HG03159 (cell line): ENCODE data around the gene BCO1.

Experiments used
- ATAC-seq: cut with Tn5 transposase; IDR thresholded peaks from one replicate; pipeline ENCODE4 v1.9.1; 2021; ENCODE audit warnings: mild to moderate bottlenecking, moderate library complexity; ENCODE audit not compliant: unreplicated experiment

BCO1 gene

GRCh38 chr16:81273223-81273950, 34.9 kb downstream of the BCO1 start:
- no peak for ATAC-seq

DNA sequence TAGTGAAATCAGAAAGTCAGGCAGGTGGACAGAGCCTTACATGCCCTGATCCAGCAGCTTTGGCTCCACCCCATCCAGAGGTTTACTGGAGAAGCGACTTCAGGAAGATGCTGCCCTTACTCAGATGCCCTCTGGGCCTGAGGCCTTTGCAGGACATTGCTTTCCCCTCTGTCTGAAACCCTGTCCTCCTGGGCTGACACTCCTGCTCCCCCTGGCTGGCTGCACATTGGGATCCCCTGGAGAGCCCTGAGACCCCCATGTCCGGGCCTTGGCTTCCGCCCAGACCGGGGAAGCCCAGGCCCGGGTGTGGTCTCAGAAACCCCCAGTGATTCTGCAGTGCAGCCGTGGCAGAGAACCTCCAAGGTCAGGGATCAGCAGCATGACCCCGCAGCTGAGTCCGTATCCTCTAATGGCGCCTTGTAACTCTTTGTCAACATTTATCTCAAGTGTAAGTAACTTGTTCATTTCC, 36.6 kb downstream of the BCO1 start:
- no peak for ATAC-seq

DNA sequence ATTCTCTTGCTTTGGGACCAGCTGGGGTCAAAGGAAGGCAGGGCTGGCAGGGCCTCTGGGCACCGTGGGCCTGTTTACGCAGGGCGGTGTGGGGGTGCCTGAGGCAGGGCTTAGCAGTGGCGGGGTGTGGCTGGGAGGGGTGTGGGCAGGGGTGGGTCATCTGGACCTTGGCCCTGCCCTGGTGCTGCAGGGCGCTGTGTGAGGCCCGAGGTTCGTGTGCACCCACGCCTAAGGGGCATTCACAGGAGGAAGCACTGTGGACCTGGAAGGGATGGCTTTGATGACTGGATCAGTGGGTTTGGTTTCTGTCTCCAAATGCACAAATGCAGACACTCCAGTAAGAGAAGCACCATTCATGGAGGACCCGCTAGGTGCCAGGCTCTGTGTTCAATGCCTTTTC, 37.3 kb downstream of the BCO1 start:
- ATAC-seq: no peak

GRCh38 chr16:81276323-81276722, 37.8 kb downstream of the BCO1 start:
- no peak for ATAC-seq

DNA sequence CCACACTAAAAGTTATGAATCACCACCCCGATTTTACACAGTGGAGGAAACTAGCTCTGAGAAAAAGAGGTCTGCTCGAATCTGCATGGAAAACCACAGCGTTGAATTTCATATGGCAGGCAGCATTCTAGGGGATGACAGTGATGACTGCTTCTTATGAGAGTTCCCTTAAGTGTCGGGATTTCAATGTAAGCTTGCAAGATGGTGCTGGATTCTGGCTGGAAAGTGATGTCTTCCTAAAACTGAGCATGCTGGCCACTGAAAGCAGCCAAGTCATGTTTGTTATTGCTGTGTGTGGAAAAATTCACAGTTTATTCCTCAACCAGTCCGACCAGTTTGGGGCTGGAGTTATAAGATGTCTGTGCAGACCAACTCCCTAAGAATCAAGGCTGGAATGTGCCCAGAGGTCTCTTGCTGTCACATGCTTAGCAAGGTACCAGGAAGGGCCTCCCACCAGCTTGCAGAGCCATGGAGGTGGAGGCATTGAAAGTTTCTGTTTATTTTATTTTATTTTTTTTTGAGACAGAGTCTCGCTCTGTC, 39.1 kb downstream of the BCO1 start:
- ATAC-seq: no peak

DNA sequence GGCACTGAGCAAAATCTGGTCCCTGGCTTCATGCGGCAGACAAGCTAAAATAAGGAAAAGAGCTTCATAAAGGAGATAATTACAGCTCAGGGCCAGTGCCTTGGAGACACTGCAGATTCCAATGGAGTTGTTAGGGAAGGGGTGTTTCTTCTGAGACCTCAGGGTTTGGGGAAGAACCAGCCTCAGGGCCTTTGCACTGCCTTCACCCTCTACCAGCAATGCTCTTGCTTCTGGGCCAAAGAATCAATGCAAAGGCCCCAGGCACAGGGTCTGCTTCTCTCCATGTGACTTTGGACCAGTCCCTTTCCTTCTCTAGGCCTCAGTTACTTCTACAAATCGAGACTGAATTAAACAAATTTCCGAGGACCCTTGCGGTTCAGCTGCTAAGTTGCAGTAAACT, 40.0 kb downstream of the BCO1 start:
- no peak for ATAC-seq

- no peak for ATAC-seq
These were observed 40.9 kb downstream of the BCO1 start for GRCh38 chr16:81279392-81279791.

DNA sequence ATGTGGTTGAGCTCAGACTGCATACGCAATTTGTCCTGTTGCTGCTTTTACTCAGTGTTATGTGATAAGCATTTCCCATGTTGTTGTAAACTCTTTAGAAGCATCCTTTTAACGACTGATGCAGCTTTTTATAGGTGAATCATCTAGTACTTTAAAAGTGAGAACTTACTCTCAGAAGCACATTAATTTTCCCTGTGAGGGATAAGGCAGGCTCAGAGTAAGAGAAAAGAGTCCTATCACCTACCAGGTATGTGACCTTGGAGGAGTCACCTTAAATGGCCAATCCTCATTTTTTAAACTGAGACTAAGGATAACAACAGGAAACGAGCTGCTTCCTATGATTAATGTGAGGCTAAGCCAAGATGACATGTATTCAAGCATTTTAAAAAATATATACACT, 41.9 kb downstream of the BCO1 start:
- ATAC-seq: no peak

- ATAC-seq: no peak
These were observed 44.6 kb downstream of the BCO1 start for GRCh38 chr16:81283044-81283443.

GRCh38 chr16:81284995-81285600, 46.6 kb downstream of the BCO1 start:
- no peak for ATAC-seq

DNA sequence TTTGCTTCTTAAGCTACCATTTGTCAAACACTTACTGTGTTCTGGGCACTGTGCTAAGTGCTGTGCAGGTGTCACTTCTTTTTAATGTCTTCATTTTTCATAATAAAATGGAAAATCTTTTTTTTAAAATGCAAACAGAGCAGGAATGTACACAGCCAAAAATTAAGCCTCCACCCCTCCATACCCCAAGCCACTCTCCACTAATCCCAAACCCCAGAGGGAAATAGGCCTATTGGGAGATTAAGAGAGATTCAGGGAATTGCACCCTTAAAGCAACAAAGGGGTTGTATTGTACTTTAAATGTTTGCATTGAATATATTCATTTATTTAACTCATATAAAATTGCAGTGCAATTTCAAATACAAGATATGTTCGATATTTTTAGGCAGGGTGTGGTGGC, 47.7 kb downstream of the BCO1 start:
- ATAC-seq: no peak

DNA sequence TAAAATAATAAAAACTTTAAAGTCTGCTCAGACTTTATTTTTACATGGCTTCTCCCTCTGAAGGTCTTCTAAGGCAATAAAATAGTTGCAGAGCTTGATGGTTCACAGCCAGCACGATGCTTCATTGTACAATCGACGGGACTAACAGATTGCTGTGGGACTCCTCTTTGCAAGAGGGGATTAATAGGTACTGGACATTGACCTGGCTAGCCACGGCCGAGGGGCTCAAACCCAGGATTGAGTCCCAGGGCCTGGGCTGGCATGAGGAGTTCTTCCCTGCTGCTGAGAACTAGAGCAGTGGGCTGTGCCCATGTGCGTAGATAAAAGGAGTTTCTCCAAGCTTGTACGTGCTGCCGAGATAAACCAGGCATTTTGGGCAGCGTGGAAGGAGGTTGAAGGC, 52.6 kb downstream of the BCO1 start:
- ATAC-seq: no peak

DNA sequence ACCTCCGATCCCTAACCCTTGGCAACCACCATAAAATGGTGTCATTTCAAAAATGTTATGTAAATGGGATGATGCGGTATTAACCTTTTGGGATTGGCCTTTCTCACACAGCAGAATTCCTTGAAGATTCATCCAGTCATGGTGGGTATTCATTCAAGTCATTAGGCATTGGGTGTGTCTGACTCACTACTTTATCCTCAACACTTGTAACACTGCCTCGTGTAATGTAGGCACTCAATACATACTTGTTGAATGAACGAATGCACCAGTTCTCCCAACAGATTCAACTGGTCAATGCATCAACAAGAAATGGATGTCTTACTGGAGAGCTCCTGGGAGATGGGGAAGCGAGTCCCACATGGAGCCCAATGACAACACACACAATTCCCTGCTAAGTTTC, 54.4 kb downstream of the BCO1 start:
- ATAC-seq: no peak

DNA sequence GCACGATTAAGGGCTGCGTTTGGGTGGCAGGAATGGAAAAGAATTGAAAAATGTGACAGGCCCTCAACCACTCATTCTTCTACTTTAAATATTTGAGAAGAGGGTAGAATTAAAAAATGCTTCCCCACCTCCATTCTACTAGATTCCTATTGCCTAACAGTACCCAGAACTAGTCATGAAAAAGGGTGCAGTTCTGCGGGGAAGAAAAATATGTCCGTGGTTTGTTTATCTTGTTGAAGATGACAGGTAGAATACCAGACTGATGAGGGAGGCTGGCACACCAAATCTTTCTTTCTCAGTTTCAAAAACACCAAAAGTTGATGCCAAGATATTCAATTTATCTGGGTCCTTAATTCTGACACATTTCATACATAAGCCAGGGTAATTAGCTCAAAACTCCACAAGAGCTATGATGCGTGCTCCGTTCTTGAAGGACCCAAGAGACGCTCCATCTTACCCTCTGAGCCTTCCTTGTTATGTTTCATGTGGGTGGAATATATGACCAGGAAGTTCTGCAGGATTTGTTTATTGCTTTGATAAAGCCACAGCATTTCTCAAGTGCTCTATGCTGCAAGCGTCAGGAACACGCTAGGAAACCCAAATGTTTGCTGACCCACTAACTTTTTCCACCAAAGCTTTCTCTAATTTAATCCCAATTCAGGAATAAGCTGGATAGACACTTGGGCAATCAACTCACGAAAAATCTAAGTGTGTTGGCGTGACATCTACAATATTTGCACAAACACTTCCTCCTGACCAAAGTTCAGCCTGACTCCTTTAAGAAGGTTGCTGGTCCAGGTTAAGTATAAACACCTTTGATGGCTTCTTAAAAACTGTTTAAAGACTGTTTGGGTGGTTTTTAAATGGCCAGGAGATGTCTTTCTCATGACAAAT, 55.7 kb downstream of the BCO1 start:
- ATAC-seq: no peak

GRCh38 chr16:81296631-81297030, 58.1 kb downstream of the BCO1 start:
- no peak for ATAC-seq

GRCh38 chr16:81307770-81308169, 69.3 kb downstream of the BCO1 start:
- ATAC-seq: no peak

DNA sequence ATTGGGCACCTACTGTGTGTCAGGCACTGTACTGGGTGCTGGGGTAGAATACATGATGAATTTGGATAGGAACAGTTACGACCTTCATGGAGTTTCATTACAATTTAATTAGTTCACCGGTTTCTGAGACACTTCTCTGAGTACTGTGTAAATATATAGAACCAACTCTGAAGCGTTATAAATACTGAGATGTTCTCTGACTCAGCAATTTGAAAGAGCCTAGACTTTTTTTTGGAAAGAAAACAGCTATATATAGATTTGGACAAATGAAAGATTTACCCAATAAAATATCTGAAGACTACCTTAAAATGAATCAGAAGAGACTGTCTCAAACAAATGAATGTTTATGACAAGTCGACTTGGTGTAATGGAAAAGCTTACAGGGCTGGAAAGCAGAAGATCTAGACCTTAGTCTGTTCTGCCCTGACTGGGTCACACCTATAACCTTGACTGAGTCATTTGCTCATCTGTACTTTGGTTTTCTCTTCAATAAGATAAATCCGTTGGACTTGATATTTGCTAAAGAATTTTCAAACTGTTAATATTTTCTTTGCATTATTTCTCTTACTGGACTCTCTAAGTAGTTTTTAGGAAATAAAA, 71.7 kb downstream of the BCO1 start:
- no peak for ATAC-seq

DNA sequence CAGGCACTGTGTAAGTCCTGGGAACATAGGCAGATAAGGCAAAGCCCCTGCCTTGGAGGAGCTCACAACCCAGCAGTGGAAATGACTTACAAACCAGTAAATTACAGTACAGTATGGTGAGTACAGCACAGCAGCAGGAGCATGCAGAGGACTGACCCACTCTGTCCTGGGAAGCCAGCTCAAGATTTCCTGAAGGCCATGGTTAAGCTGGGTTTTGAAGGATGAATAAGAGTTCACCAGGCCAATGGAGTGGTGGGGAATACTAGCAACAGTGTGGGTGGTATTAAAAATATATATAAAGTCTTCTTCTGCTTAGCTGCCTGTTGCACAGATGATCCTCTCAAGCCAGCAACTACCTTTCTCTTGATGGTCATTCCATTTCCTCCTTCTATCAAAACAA, 73.3 kb downstream of the BCO1 start:
- ATAC-seq: no peak

DNA sequence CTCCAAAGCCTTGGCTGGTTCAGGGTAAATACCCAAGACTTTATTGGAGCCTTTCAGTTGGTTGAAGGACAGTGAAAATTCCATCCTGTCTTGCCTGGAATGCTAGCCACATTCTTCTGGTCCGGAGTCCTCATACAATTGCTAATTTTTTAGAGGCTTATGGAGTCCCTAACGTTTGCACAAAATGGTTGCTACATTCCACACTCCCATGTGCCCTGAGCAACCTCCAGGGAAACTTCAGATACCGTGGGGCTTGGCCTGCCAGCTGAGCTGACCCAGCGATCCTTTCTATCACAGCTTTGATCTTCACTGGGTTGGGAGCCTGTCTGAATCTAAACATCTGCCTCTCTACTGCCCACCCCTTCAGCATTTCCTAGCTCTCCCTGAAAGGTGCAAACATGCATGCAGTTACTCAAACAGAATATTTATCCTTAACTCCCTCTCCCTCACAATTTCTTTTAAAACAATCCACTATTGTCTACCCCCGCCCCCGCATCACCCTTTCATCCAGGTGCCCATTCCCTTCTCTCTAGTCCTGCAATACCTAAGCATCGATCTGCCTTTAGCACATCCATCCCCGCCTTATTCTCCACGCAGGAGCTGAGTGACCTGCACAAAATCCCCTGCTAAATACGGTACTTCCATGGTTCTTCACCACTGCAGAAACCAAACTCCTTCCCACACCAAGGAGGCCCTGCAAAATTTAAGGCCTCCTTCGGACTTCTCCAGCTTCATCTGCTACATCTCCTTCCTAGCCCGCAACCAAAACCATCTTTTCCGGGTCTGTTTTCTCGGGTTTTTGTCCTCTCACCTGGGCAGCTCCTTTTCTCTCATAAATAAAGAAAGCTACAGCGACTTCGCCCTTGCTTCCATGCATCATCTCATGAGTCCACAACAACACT, 75.5 kb downstream of the BCO1 start:
- ATAC-seq: no peak
